HepG2 (cell line): Measurements from ENCODE around the gene IFT88. TPM values are rescaled to one million over a fixed set of nuclear protein-coding genes. Genes with fewer than 3 reads are reported as not detected.

Experiments
- ADNP ChIP-seq: sonication (generic); formaldehyde crosslinking; IDR thresholded peaks from 2 replicates; pipeline ENCODE4 v1.4.0; 2020; ENCODE audit warnings: missing genetic modification reagents
- ATF7 ChIP-seq, 2 experiments: fragments of 450-650 bp in 1 of 2; sonication (generic) in 1 of 2; formaldehyde crosslinking in 1 of 2; IDR thresholded peaks; 2 replicates each; pipeline versions ENCODE4 v1.4.0 to v1.6.1; 2016 to 2020; ENCODE audit warnings: antibody characterized with exemption in 1 of 2, mild to moderate bottlenecking in 1 of 2, missing genetic modification reagents in 1 of 2
- FOXA1 ChIP-seq, 2 experiments: fragments of 450-650 bp in 1 of 2; sonication (generic) in 1 of 2; formaldehyde crosslinking in 1 of 2; IDR thresholded peaks; 2 replicates each; pipeline versions ENCODE4 v1.4.0 to v1.6.1; 2016 to 2020; ENCODE audit warnings: missing genetic modification reagents in 1 of 2
- FOXK1 ChIP-seq: sonication (generic); formaldehyde crosslinking; IDR thresholded peaks from 2 replicates; pipeline ENCODE4 v1.4.0; 2020; ENCODE audit warnings: low read depth, missing genetic modification reagents, borderline replicate concordance
- GTF3A ChIP-seq: sonication (generic); formaldehyde crosslinking; conservative IDR thresholded peaks from 2 replicates; pipeline ENCODE4 v1.4.0; 2020; ENCODE audit warnings: mild to moderate bottlenecking, missing genetic modification reagents
- NCOA5 ChIP-seq: sonication (generic); formaldehyde crosslinking; IDR thresholded peaks from 2 replicates; pipeline ENCODE4 v1.4.0; 2020; ENCODE audit warnings: missing genetic modification reagents
- RARA ChIP-seq: IDR thresholded peaks from 2 replicates; pipeline ENCODE4 v1.6.1; 2016; ENCODE audit warnings: missing genetic modification reagents, missing compliant biosample characterization
- RBM22 ChIP-seq: fragments of 200-400 bp; formaldehyde crosslinking; optimal IDR thresholded peaks from 2 replicates; pipeline ENCODE3; 2017; ENCODE audit warnings: mild to moderate bottlenecking, low read length, moderate library complexity
- RXRB ChIP-seq: IDR thresholded peaks from 2 replicates; pipeline ENCODE4 v1.6.1; 2016; ENCODE audit warnings: borderline replicate concordance, missing genetic modification reagents, missing compliant biosample characterization
- TBX3 ChIP-seq: fragments of 450-650 bp; IDR thresholded peaks from 2 replicates; pipeline ENCODE4 v1.6.1; 2017; ENCODE audit warnings: antibody characterized with exemption, mild to moderate bottlenecking, inconsistent platforms, borderline replicate concordance
- ZMYM4 ChIP-seq: sonication (generic); formaldehyde crosslinking; IDR thresholded peaks from 2 replicates; pipeline ENCODE4 v1.8.1; 2023; ENCODE audit warnings: mild to moderate bottlenecking, missing genetic modification reagents
- ZNF121 ChIP-seq: sonication (generic); formaldehyde crosslinking; IDR thresholded peaks from 2 replicates; pipeline ENCODE4 v1.5.0; 2020; ENCODE audit warnings: mild to moderate bottlenecking, missing genetic modification reagents
- ZNF205 ChIP-seq: IDR thresholded peaks from 2 replicates; pipeline ENCODE4 v1.6.1; 2018; ENCODE audit warnings: missing biosample characterization, missing genetic modification reagents
- ZNF224 ChIP-seq: sonication (generic); formaldehyde crosslinking; IDR thresholded peaks from 2 replicates; pipeline ENCODE4 v1.5.0; 2020; ENCODE audit warnings: mild to moderate bottlenecking, missing genetic modification reagents
- ZNF484 ChIP-seq: sonication (generic); formaldehyde crosslinking; IDR thresholded peaks from 2 replicates; pipeline ENCODE4 v1.5.1; 2020; ENCODE audit warnings: mild to moderate bottlenecking, low read depth, missing genetic modification reagents, borderline replicate concordance
- ZNF569 ChIP-seq: sonication (generic); formaldehyde crosslinking; IDR thresholded peaks from 2 replicates; pipeline ENCODE4 v1.5.0; 2020; ENCODE audit warnings: mild to moderate bottlenecking, missing genetic modification reagents, moderate library complexity, borderline replicate concordance
- ZSCAN20 ChIP-seq: sonication (generic); formaldehyde crosslinking; IDR thresholded peaks from 2 replicates; pipeline ENCODE4 v1.4.0; 2020; ENCODE audit warnings: missing genetic modification reagents, mild to moderate bottlenecking, borderline replicate concordance
- polyA plus RNA-seq, 8 experiments: library from polyadenylated mRNA; depleted of rRNA in 3 of 8; stranded (reverse) in 7 of 8; unstranded in 1 of 8; fragments of >200 nt; fragmentation: Illumina TruSeq in 4 of 8; extraction: Trizol in 4 of 8; gene quantifications; 2 replicates each; pipeline versions ENCODE4 v1.2.1 to v1.2.3, GENCODE V29; 2011 to 2016; ENCODE audit warnings: low read depth in 4 of 8, missing spikeins in 1 of 8, mixed read lengths in 1 of 8; ENCODE audit not compliant: insufficient read depth in 1 of 8
- total RNA-seq, 5 experiments: library from RNA; depleted of rRNA; stranded (reverse); fragments of >200 nt; fragmentation: Illumina TruSeq; extraction: Trizol; gene quantifications; 2 replicates each; pipeline ENCODE4 v1.2.3, GENCODE V29; 2016; ENCODE audit warnings: low read depth in 1 of 5
- TF ChIP-seq, protein P1 (sequence below): sonication (generic); formaldehyde crosslinking; IDR thresholded peaks from 2 replicates; pipeline ENCODE4 v1.4.0; 2020; ENCODE audit warnings: missing genetic modification reagents, low read depth, mild to moderate bottlenecking, borderline replicate concordance
- TF ChIP-seq, protein P2 (sequence below): sonication (generic); formaldehyde crosslinking; IDR thresholded peaks from 2 replicates; pipeline ENCODE4 v1.4.0; 2020; ENCODE audit warnings: missing genetic modification reagents
- TF ChIP-seq, protein P3 (sequence below): sonication (generic); formaldehyde crosslinking; IDR thresholded peaks from 2 replicates; pipeline ENCODE4 v1.8.0; 2022; ENCODE audit warnings: missing genetic modification reagents, mild to moderate bottlenecking, inconsistent platforms, borderline replicate concordance
- TF ChIP-seq, protein P4 (sequence below): sonication (generic); formaldehyde crosslinking; IDR thresholded peaks from 2 replicates; pipeline ENCODE4 v1.5.1; 2020; ENCODE audit warnings: mild to moderate bottlenecking, missing genetic modification reagents

Gene IFT88
- total and polyA plus RNA-seq, 2 of the 13 experiments (the other 11 are each of a cell fraction or from before 2014, with no cell fraction given), result 8.4 to 19.9 TPM

DNA sequence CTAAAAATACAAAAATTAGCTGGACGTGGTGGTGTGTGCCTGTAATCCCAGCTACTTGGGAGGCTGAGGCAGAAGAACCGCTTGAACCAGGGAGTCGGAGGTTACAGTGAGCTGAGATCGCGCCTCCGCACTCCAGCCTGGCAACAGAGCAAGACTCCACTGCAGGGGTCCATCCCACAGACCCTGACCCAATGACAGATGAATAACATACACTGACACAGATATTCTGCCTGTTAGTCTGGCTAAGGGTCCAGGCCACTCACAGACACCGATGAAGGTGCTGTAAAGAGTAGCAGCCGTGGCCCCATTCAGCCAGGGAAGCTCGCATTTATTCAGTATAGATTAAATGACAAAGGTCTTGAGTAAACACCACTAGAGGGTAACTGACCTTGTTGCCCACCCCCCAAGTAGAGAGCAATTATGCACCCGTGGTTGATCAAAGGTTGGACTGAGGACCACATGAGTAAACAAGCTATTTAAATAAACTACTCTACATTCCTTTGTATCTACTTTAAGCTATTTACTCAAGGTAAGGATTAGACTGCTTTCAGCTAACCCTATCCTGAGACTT, 32.8 kb upstream of the IFT88 start (continued):
- TF ChIP-seq, protein P1, sequence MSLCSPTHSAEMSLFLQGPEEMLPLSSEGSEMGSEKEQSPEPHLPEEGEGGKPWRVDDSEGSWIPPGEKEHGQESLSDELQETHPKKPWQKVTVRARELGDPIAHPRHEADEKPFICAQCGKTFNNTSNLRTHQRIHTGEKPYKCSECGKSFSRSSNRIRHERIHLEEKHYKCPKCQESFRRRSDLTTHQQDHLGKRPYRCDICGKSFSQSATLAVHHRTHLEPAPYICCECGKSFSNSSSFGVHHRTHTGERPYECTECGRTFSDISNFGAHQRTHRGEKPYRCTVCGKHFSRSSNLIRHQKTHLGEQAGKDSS, result no peak
- TF ChIP-seq GTF3A (CRISPR knock-in tag), result no peak
- TF ChIP-seq TBX3, result peak; percentile 14; the same call in 1 of the 2 replicates
- 0 out of 2 replicates have a peak, but pooled peaks have one; percentile 39 for TF ChIP-seq RARA
- TF ChIP-seq NCOA5 (CRISPR knock-in tag), result no peak
- TF ChIP-seq RXRB, result no peak; the same call in 1 of the 2 replicates
- no peak for TF ChIP-seq ZSCAN20 (CRISPR knock-in tag)
- peak; percentile 74; the same call in 1 of the 2 replicates for TF ChIP-seq FOXA1 (IDR thresholded peaks at IDR 0.05)
- peak; percentile 85 for TF ChIP-seq FOXA1 (CRISPR knock-in tag; IDR thresholded peaks at IDR 0.05)
- no peak for TF ChIP-seq ZNF121 (CRISPR knock-in tag)
- TF ChIP-seq ZNF205, result no peak
- TF ChIP-seq ZNF224 (CRISPR knock-in tag), result no peak
- TF ChIP-seq, protein P2, sequence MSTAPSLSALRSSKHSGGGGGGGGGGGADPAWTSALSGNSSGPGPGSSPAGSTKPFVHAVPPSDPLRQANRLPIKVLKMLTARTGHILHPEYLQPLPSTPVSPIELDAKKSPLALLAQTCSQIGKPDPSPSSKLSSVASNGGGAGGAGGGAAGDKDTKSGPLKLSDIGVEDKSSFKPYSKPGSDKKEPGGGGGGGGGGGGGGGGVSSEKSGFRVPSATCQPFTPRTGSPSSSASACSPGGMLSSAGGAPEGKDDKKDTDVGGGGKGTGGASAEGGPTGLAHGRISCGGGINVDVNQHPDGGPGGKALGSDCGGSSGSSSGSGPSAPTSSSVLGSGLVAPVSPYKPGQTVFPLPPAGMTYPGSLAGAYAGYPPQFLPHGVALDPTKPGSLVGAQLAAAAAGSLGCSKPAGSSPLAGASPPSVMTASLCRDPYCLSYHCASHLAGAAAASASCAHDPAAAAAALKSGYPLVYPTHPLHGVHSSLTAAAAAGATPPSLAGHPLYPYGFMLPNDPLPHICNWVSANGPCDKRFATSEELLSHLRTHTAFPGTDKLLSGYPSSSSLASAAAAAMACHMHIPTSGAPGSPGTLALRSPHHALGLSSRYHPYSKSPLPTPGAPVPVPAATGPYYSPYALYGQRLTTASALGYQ (CRISPR knock-in tag), result 0 out of 2 replicates have a peak, but pooled peaks have one; percentile 30
- TF ChIP-seq ZNF569 (CRISPR knock-in tag), result no peak
- TF ChIP-seq, protein P3, sequence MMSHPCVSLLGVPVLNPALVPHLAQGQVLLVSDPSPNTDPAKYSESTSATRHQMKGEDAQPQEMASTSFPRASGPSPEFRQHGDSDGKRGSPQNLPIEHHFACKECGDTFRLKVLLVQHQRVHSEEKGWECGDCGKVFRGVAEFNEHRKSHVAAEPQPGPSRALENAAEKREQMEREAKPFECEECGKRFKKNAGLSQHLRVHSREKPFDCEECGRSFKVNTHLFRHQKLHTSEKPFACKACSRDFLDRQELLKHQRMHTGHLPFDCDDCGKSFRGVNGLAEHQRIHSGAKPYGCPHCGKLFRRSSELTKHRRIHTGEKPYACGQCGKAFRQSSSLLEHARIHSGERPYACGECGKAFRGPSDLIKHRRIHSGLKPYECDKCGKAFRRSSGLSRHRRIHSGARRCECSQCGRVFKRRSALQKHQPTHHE (CRISPR knock-in tag), result no peak
- TF ChIP-seq ADNP (CRISPR knock-in tag), result no peak
- TF ChIP-seq ZMYM4 (CRISPR knock-in tag), result peak; percentile 86
- TF ChIP-seq RBM22, result no peak
- TF ChIP-seq ZNF484 (CRISPR knock-in tag), result no peak
- TF ChIP-seq FOXK1, result no peak
- TF ChIP-seq, protein P4, sequence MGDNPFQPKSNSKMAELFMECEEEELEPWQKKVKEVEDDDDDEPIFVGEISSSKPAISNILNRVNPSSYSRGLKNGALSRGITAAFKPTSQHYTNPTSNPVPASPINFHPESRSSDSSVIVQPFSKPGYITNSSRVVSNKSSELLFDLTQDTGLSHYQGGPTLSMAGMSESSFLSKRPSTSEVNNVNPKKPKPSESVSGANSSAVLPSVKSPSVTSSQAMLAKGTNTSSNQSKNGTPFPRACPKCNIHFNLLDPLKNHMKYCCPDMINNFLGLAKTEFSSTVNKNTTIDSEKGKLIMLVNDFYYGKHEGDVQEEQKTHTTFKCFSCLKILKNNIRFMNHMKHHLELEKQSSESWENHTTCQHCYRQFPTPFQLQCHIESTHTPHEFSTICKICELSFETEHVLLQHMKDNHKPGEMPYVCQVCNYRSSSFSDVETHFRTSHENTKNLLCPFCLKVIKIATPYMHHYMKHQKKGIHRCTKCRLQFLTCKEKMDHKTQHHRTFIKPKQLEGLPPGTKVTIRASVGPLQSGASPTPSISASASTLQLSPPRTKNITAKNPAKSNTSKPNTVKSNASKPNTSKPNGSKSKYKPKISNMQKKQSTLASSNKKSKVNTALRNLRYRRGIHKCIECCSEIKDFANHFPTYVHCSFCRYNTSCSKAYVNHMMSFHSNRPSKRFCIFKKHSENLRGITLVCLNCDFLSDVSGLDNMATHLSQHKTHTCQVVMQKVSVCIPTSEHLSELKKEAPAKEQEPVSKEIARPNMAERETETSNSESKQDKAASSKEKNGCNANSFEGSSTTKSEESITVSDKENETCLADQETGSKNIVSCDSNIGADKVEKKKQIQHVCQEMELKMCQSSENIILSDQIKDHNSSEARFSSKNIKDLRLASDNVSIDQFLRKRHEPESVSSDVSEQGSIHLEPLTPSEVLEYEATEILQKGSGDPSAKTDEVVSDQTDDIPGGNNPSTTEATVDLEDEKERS (CRISPR knock-in tag), result peak; percentile 98
- no peak for TF ChIP-seq ATF7 (IDR thresholded peaks at IDR 0.05)
- TF ChIP-seq ATF7 (CRISPR knock-in tag; IDR thresholded peaks at IDR 0.05), result no peak
